Stimulated activated CD4-positive, alpha-beta T cell treated with anti-CD3 and anti-CD28 coated beads, TNF-alpha, amount 100 ng/mL, for 1 hour (primary cell): ENCODE measurements around the gene EIF3A.
"Not testable (repeated sequence)": the region's sequence is repeated elsewhere in the genome, so short reads cannot be mapped to it uniquely, and the experiment has no call there.

Source experiments
- DNase-seq, 3 donors: peaks; one replicate each; pipeline ENCODE4 v3.0.0-alpha.2; 2020; ENCODE audit warnings: low read depth in 3 of 3, low spot score in 1 of 3

EIF3A gene

GRCh38 chr10:119055472-119055871 lies 25.1 kb downstream of the EIF3A start:
- DNase-seq: no peak

DNA sequence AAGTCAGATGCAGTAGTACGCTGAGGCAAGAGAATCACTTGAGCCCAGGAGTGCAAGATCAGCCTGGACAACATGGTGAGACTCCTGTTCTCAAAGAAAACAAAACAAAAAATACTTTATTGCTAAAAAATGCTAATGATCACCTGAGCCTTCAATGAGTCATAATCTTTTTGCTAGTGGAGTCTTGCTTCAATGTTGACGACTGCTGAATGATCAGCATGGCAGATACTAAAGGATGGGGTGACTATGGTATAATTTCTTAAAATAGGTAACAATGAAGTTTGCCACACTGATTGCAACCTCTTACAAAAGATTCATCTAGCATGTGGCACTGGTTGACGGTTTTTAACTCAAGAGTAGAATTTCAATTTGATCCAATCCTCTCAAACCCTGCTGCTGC lies 28.8 kb downstream of the EIF3A start:
- no peak for DNase-seq

GRCh38 chr10:119049777-119050176 lies 30.8 kb downstream of the EIF3A start:
- no peak for DNase-seq

DNA sequence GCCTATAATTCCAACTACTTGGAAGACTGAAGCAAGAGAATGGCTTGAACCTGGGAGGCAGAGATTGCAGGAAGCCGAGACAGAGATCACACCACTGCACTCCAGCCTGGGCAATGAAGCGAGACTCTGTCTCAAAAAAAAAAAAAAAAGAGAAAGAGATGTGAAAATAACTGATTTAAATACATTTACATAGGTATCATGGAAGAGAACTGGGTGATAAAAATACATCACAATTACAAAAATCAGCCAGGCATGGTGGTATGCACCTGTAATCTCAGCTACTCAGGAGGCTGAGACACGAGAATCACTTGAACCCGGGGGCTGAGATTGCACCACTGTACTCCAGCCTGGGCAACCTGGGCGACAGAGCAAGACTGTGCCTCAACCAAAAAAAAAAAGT lies 31.3 kb downstream of the EIF3A start:
- no peak for DNase-seq

DNA sequence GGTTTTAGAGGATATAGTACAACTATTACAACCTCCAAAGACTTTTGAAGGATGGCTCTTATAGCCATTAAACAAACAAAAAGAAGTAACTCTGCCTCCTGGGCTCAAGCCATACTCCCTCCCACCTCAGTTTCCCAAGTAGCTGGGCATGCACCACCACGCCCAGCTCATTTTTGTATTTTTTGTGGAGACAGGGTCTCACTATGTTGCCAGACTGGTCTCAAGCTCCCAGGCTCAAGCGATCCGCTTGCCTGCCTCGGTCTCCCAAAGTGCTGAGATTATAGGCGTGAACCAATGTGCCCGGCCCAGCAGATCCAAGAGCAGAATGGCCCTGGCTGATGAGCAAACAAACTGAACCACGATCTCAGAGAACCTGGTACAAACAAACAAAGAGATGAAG lies 35.1 kb downstream of the EIF3A start:
- DNase-seq: no peak

- DNase-seq: no peak
Observed at GRCh38 chr10:119042169-119042568, 38.4 kb downstream of the EIF3A start.

DNA sequence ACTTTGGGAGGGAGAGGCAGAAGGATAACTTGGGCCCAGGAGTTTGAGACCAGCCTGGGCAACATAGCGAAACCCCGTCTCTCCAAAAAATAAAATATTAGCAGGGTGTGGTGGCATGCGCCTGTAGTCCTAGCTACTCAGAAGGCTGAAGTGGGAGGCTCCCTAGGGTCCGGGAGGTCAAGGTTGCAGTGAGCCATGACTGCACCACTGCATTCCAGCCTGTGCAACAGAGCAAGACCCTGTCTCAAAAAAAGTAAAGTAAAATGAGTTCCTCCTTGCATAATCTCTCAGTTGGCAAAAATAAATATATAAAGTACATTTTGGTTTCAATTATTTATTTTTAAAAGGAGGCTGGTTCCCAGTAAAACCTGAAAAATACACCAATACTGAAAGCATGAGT lies 39.3 kb downstream of the EIF3A start:
- DNase-seq: no peak

GRCh38 chr10:119039161-119039560 lies 41.5 kb downstream of the EIF3A start:
- no peak for DNase-seq

DNA sequence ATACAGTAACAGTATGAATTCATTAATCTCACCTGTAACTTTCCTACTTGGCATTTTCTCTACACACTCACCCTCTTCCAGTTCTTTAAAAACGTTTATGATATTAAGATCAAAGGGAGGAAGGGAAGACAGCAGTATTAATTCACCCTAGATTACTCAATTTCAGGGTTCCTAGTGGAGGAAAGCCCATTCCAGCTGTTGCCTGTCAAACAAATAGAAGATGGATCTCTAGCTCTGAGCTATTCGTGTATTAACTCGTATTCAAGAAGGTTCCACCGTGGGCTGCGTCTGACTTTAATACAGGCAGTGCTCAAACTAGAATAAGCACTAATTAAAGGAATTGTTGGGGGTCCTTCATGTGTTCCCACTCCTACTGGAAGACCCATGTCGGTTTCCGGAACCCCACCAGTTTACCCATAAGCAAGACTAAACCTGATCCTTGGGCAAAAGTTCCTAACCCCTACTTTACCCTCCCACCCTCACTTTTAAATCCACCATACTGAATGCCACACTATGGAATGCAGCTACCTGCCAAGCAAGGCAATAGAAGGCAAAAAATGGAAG lies 49.0 kb downstream of the EIF3A start:
- DNase-seq: no peak

DNA sequence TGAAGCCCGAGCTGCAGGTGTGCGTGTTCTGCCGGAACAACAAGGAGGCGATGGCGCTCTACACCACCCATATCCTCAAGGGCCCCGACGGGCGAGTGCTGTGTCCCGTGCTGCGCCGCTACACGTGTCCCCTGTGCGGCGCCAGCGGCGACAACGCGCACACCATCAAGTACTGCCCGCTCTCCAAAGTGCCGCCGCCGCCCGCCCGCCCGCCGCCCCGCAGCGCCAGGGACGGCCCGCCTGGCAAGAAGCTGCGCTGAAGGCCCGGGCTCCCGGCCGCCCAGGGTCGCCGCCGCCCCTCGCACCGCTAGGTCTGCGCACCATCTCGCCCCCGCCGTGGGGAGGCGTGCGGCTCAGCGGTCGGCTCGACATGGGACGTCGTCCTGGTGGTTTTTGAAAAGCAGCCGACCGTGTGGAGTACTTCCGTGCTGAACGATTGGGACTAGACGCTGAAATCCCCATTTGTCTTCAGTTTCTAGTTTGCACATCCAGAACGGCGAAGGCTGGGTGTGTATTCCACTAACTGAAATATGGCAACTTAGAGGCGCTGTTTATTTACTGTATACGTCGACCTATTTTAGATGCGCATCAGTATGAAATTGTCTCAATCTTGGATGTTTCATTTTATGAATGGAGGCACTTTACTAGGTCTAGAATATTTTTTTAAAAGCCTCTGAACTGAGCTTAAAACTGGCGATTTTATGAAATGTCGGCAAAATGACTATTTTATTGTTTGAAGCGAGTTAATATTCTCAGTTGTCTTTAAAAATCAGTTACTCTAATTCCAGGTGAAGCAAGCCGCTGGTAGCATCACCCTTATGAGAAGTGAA lies 50.0 kb downstream of the EIF3A start:
- DNase-seq: peak in 1 of 3 donors; percentile 19

GRCh38 chr10:119029613-119030420 lies 50.8 kb downstream of the EIF3A start, which contains the start of gene NANOS1:
TSS of gene NANOS1 (plus strand) at chr10:119029714. CDS start at chr10:119029802, 88 bp downstream.
- DNase-seq: peak in 1 of 3 donors; percentile 18

DNA sequence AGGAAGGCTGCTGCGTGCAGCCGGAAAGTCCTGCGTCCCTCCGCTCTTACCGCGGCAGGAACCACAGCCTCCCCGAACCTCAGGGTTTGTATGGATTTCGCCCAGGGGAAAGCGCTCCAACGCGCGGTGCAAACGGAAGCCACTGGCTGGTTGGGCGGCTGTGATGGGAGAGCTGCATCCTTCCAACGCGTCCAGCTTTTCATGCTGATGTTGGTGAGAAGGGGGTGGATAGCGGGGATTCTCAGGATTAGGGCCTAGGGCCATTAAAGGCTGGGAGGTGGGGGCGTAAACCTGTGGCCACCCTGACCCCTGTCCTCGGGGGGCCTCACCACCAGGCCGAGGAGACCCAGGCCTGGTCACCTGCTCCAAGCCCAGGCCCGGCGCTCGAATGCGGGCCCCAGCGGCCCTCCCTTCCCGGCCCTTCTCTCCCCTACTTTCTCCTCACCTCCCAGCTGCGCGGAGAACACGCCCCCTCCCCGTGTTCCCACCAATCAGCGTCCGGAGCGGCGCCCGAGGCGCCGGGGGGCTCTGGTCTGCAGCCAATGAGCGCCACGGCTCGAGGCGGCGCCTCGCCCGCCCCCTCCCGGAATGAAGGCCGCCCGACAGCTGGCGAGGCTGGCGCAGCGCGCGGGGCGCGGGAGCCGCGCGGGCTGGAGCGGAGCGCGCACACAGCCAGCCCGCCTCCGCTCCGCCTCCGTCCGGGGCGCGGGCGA lies 51.6 kb downstream of the EIF3A start:
- DNase-seq: peak; percentile 39 to 70 (median 58)

- DNase-seq: not testable (repeated sequence)
Observed at GRCh38 chr10:119028445-119028899, 52.1 kb downstream of the EIF3A start.

- DNase-seq: no peak
Observed at GRCh38 chr10:119026301-119027110, 54.1 kb downstream of the EIF3A start.

GRCh38 chr10:119025776-119026175 lies 54.8 kb downstream of the EIF3A start:
- DNase-seq: no peak

- DNase-seq: no peak
Observed at GRCh38 chr10:119025336-119025735, 55.3 kb downstream of the EIF3A start.

DNA sequence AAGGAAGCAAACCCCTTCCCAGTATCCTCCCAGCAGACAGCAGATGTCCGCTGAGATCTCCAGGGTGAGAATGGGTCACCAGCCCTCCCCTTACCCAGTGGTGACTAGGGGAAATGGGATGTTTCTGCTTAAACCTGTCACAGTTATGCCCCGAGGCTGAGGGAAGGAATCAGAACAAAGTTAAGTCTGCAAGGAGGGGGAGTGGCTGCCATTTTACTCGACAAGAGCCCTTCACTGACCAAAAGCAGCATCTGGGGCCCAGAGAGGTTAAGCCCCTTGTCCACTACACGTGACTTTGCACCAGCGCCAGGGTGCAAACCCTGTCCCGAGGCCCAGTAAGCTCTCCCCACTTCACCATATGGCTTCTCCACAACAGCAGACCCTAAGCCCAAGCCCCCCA lies 55.7 kb downstream of the EIF3A start:
- DNase-seq: no peak

DNA sequence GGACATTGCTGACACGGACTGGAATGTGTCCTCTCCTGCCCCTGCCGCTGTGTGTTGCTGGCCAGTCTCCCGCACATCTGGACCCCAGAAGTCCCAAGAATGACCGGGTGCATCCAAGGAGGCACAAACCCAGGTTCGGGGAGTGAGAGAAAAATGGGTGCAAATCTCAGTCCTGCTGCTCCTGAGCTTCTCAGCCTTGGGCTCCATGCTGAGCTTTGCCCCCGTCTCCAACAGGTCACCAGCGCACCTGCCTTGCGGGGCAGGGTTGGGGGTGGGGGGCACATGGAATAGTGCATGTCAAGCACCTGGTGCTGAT lies 57.1 kb downstream of the EIF3A start:
- no peak for DNase-seq

GRCh38 chr10:119022846-119023552 lies 57.6 kb downstream of the EIF3A start:
- no peak for DNase-seq

GRCh38 chr10:119020627-119020946 lies 60.0 kb downstream of the EIF3A start:
- peak in 1 of 3 donors; percentile 7 for DNase-seq
